Ureter (tissue), 1 donor: Measurements from ENCODE around the gene ABCB1. TPM values are rescaled to one million over a fixed set of nuclear protein-coding genes. Genes with fewer than 3 reads are reported as not detected.

ENCODE experiments used
- DNase-seq: peaks from one replicate; pipeline ENCODE4 v3.0.0-alpha.2; 2020; ENCODE audit warnings: low spot score
- total RNA-seq: library from RNA; stranded (reverse); gene quantifications from one replicate; pipeline ENCODE4 v1.2.4, GENCODE V29; 2023
- donor health status: DM: yes; HTN: yes; CAD: no.

Gene ABCB1
- total RNA-seq, 1 donor from 2014 or later, result 17.6 TPM

- DNase-seq, result no peak
Measured at GRCh38 chr7:87513735-87514335, 86.8 kb downstream of the ABCB1 start.

- DNase-seq, result no peak
Measured at GRCh38 chr7:87512906-87513305, 87.8 kb downstream of the ABCB1 start.

DNA sequence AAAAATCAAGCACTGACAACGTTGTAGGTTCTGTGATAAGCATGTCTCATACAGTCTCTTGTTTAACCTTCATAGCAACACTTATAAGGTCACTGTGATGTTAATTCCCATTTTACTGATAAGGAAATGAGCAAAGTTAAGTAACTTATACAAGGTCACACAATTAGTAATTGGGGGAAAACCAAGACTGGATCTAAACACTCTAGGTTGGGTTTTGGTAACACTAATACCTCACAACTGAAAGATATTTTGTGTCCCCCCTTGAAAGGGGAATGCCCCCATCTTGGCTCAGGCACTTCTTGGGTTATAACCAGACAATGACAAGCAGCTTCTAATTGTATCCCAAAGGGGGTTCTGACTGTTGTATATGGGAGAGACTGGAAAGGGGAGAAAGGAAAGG lies 89.2 kb downstream of the ABCB1 start:
- DNase-seq, result no peak

DNA sequence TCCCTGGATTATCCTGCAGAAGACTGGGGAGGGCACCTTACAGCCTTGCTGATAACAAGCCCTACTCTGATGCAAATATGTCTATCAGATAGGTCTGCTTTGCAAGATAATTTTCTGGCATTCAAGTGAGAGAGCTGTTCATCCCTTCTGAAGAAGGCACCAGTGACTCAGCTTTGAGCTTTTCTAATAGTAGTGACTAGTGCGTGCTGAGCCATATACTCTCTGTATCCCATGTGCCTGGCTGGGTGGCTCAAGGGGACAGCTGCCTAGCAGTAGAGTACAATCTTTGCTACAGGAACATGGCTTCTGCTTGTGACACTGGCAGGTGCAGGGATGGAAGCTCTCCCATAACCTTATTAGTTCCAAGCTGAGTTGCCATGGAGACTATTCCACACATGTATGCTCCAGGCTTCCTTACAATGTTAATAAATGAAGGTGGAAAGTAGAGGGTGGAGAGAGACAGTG lies 90.2 kb downstream of the ABCB1 start:
- DNase-seq, result no peak

DNA sequence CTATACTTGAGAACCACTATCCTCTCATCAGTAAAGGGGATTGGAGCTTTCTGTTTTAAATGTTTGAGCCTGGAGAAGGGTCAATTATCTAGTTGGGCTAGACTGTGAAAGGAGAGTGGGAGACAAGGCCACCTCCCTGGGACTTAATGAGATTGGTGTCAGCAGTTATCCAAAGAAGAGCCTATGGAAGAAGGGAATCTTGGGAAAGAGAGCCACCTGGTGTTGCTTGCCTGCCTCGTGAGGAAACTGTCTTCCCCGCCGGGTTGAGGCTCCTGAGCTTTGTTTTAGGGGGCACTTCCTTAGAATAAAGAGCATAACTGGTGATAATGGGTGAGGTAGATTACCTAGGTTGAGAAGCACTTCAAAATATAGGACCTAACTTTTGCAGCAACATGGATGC lies 93.2 kb downstream of the ABCB1 start:
- no peak for DNase-seq

- DNase-seq, result no peak
Measured at GRCh38 chr7:87506246-87507180, 94.2 kb downstream of the ABCB1 start.

- no peak for DNase-seq
Measured at GRCh38 chr7:87505557-87506245, 95.0 kb downstream of the ABCB1 start.

- no peak for DNase-seq
Measured at GRCh38 chr7:87505122-87505521, 95.6 kb downstream of the ABCB1 start.

DNA sequence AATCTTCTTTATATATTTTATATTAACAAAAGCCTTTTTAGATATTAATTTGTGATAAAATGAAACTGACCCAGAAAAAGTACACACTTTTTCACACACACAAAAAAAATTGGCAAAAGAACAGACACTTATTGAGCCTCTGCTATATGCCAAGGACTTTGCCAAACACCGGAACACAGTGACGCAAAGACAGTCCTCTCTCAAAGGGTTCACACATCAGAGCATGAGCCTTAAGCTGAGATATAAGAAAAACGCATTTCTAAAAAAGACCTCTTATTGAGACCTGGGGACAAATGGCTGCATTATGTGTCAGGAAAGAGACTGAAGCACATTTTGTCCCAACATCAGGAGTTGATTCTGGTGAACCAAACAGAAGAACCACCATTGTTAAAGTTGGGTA lies 101.2 kb downstream of the ABCB1 start:
- no peak for DNase-seq

DNA sequence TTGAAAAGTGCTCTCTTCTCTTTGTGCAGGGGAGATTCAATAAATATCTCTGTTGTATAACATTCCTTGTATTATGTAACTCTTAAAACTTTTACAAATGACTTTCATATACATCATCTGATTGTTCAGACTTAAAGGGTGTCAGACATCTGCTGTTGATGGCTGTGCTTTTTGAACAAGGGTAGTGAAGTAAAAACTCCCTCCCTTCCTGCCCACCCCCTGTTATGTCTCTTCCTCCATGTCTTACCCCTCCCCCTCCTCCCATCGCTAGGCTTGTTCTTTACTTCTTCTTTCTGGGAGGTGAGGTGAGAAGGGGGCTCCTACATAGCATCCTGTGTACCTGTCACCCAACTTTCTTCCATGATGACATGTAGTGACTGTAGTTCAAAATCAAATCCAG lies 101.8 kb downstream of the ABCB1 start:
- no peak for DNase-seq

DNA sequence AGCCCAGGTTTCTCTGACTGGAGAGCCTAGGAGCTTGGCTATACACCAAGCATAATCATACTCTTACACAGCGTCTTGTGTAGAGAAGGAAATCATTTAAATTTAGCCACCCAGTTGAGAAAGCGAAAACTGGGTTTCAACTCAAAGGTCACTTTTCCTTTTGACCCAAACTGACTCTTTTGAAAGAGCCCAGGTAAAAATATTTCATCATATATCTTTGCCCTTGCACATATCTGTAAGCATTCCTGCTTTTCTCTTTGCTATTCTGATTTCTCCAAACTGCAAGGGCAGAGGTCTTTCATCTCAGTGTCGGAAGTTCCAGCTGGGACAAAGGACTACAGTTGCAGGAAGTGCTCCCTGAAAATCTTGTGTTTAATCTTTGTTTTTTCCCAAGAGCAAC lies 103.2 kb downstream of the ABCB1 start:
- DNase-seq, result no peak

GRCh38 chr7:87495366-87495765 lies 105.3 kb downstream of the ABCB1 start:
- DNase-seq, result no peak

- DNase-seq, result no peak
Measured at GRCh38 chr7:87494454-87494853, 106.2 kb downstream of the ABCB1 start.

DNA sequence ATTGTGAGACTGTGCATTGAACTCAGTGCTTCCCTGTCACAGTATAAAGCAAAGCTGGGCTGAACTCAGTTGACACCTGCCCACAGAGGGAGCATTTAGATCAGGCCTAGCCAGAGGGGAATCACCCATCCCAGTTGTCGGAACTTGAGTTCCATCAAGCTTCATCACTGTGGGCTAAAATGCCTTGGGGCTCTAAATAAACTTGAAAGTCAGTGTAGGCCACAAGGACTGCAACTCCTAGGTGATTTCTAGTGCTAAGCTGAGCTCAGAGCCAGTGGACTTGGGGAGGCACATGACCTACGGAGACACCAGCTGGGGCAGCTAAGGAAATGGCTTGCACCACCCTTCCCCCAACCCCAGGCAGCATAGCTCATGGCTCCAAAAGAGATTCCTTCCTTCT lies 117.6 kb downstream of the ABCB1 start:
- DNase-seq, result no peak

- no peak for DNase-seq
Measured at GRCh38 chr7:87482115-87482514, 118.6 kb downstream of the ABCB1 start.

GRCh38 chr7:87480386-87480785 lies 120.3 kb downstream of the ABCB1 start:
- no peak for DNase-seq

- no peak for DNase-seq
Measured at GRCh38 chr7:87479951-87480350, 120.7 kb downstream of the ABCB1 start.

DNA sequence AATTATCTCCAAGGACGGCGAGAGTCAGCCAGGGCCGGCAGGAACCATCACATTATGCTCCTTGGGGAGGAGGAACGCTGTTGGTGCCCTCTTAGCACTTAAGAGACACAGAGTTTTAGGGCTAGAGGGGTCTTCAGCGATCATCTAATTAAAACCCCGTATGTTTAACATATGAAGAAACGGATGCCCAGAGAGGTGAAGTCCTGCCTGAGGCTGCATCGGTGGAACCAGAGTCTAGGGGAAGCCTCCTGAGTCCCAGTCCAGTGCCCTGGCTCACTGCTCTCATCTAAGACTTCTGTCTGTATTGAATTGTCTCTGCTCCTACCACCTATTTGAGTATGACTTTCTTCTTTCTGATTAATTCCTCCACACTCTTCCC lies 124.5 kb downstream of the ABCB1 start:
- DNase-seq, result no peak

DNA sequence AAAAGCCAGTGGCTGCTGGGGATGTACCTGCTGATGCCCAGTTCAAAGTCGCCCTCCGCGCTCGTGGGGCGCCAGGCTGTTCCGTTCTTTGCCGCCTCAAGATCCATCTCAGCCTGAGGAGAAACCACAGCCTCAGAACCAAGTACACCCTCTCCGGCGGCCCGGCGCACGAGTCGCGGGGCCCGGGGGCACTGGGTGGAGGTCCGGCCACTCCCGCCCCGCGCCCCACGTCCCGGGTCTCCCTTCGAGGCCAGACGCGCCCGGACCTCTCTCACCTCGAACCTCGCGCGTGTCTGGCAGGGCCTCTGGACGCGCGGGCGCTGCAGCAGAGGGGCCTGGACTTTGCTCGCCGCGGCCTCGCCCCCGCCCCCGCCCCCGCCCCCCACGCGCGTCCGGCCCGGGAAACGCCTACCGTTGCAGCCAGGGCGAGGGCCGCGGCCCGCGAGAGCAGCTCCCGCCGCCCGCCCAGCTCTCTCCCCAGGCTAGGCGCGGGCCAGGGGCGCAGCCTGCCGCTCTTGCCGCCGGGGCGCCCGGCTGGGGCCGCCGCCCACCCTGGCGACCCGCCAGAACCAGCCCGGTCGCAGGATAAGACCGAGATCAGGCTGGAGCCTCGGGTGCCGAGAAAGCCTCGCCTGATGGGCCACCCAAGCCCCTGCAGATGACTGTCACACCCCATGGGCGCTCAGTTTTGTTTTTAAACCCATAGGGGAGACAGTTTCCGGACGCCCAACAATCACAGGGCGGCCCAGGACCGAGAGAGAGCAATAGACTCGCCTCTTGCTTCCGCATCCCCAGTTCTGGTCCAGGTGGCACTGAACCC lies 125.1 kb downstream of the ABCB1 start, which contains the start of gene ABCB4:
TSS of gene ABCB4 (minus strand) at position 322 of the 820 bp plus-strand sequence. CDS start at position 107, 215 bp downstream.
- no peak for DNase-seq

- no peak for DNase-seq
Measured at GRCh38 chr7:87474533-87475358, 125.9 kb downstream of the ABCB1 start.

GRCh38 chr7:87473986-87474385 lies 126.7 kb downstream of the ABCB1 start:
- no peak for DNase-seq
